HEK293T (cell line): Measurements from ENCODE around the gene PTGR1.

Experiments
- CTCF ChIA-PET: fragments of 350-600 bp; formaldehyde crosslinking; extraction: SDS; loops from one replicate; lab custom pipeline; 2021; ENCODE audit warnings: antibody characterized with exemption, inconsistent platforms; lab: Yijun Ruan, JAX
- POLR2A ChIA-PET: fragments of 350-600 bp; formaldehyde crosslinking; extraction: SDS; loops from one replicate; lab custom pipeline; 2020; ENCODE audit warnings: antibody characterized with exemption, inconsistent platforms; lab: Yijun Ruan, JAX
- DNase-seq: peaks from one replicate; pipeline ENCODE4 v3.0.0; 2012; ENCODE audit warnings: mixed read lengths; ENCODE audit errors: extremely low spot score
- ARNT ChIP-seq: fragments of 450-650 bp; IDR thresholded peaks from 2 replicates; pipeline ENCODE4 v1.6.1; 2017; ENCODE audit warnings: mild to moderate bottlenecking
- BHLHE40 ChIP-seq: fragments of 450-650 bp; IDR thresholded peaks from 2 replicates; pipeline ENCODE4 v1.6.1; 2016; ENCODE audit warnings: mild to moderate bottlenecking, moderate library complexity, borderline replicate concordance
- CTBP1 ChIP-seq: fragments of 450-650 bp; IDR thresholded peaks from 2 replicates; pipeline ENCODE4 v1.6.1; 2016; ENCODE audit warnings: borderline replicate concordance
- ELF4 ChIP-seq: fragments of 450-650 bp; IDR thresholded peaks from 2 replicates; pipeline ENCODE4 v1.6.1; 2017; ENCODE audit warnings: antibody characterized with exemption
- FOXA1 ChIP-seq: fragments of 450-650 bp; IDR thresholded peaks from 2 replicates; pipeline ENCODE4 v1.6.1; 2016; ENCODE audit warnings: mild to moderate bottlenecking
- FOXK2 ChIP-seq: fragments of 450-650 bp; IDR thresholded peaks from 2 replicates; pipeline ENCODE4 v1.6.1; 2016; ENCODE audit warnings: mild to moderate bottlenecking
- FOXM1 ChIP-seq: fragments of 450-650 bp; IDR thresholded peaks from 2 replicates; pipeline ENCODE4 v1.6.1; 2017; ENCODE audit warnings: mild to moderate bottlenecking, borderline replicate concordance
- HDGF ChIP-seq: fragments of 450-650 bp; IDR thresholded peaks from 2 replicates; pipeline ENCODE4 v1.6.1; 2017; ENCODE audit warnings: antibody characterized with exemption, borderline replicate concordance
- L3MBTL2 ChIP-seq: fragments of 450-650 bp; conservative IDR thresholded peaks from 2 replicates; pipeline ENCODE4 v1.6.1; 2016; ENCODE audit warnings: mild to moderate bottlenecking
- LEF1 ChIP-seq: fragments of 450-650 bp; IDR thresholded peaks from 2 replicates; pipeline ENCODE4 v1.6.1; 2017; ENCODE audit warnings: mild to moderate bottlenecking, borderline replicate concordance
- NFRKB ChIP-seq: fragments of 450-650 bp; IDR thresholded peaks from 2 replicates; pipeline ENCODE4 v1.6.1; 2016; ENCODE audit warnings: mild to moderate bottlenecking, moderate library complexity
- PKNOX1 ChIP-seq: fragments of 450-650 bp; IDR thresholded peaks from 2 replicates; pipeline ENCODE4 v1.6.1; 2016
- SP1 ChIP-seq: fragments of 450-650 bp; IDR thresholded peaks from 2 replicates; pipeline ENCODE4 v1.6.1; 2017
- SUZ12 ChIP-seq: fragments of 450-650 bp; IDR thresholded peaks from 2 replicates; pipeline ENCODE4 v1.6.1; 2016; ENCODE audit warnings: mild to moderate bottlenecking
- TARDBP ChIP-seq: fragments of 450-650 bp; IDR thresholded peaks from 2 replicates; pipeline ENCODE4 v1.6.1; 2016
- ZNF384 ChIP-seq: fragments of 450-650 bp; IDR thresholded peaks from 2 replicates; pipeline ENCODE4 v1.6.1; 2016

The PTGR1 gene

GRCh38 chr9:111630964-111631213 lies 31.4 kb upstream of the PTGR1 start:
- TF ChIP-seq LEF1 (no peak), CTBP1 (peak; percentile 85; the same call in 1 of the 2 replicates), FOXM1 (no peak), HDGF (no peak), SP1 (no peak), NFRKB (no peak), L3MBTL2 (peak; percentile 56), ARNT (no peak)
- ChIA-PET CTCF (interaction anchor here (1.5 kb wide), 1 partner anchor 33 kb away, joined by 3 read pairs; no protein-coding TSS in a partner anchor), POLR2A (interaction anchor here (0.7 to 1.9 kb wide), 12 partner anchors 9 to 43 kb away, joined by 3 to 17 read pairs (median 4); partner anchors contain the start of genes GNG10 and PTGR1)
- no peak for DNase-seq

- no peak for TF ChIP-seq SP1
- no peak for TF ChIP-seq SUZ12
- no peak for TF ChIP-seq PKNOX1
- no peak for TF ChIP-seq ELF4
- no peak for TF ChIP-seq HDGF
- no peak for TF ChIP-seq FOXM1
- no peak for TF ChIP-seq FOXA1
- no peak for TF ChIP-seq ZNF384
- TF ChIP-seq NFRKB: no peak
- ChIA-PET POLR2A (interaction anchor here (0.9 to 1.9 kb wide), 10 partner anchors 9 to 44 kb away, joined by 3 to 17 read pairs (median 6); partner anchors contain the start of genes GNG10 and PTGR1), CTCF (interaction anchor here (1.5 kb wide), 1 partner anchor 32 kb away, joined by 3 read pairs; no protein-coding TSS in a partner anchor)
- DNase-seq: peak; percentile 22
Observed at GRCh38 chr9:111630182-111630963, 30.9 kb upstream of the PTGR1 start.

- ChIA-PET CTCF (no interaction called here), POLR2A (no interaction called here)
- TF ChIP-seq ARNT: no peak
- TF ChIP-seq FOXA1: no peak
- no peak for TF ChIP-seq CTBP1
- no peak for TF ChIP-seq PKNOX1
- no peak for TF ChIP-seq L3MBTL2
- no peak for TF ChIP-seq LEF1
- TF ChIP-seq TARDBP: no peak
- no peak for TF ChIP-seq FOXM1
- no peak for TF ChIP-seq SUZ12
- TF ChIP-seq SP1: no peak
- no peak for TF ChIP-seq NFRKB
- TF ChIP-seq ELF4: no peak
- no peak for TF ChIP-seq FOXK2
- no peak for TF ChIP-seq ZNF384
- TF ChIP-seq HDGF: no peak
- no peak for TF ChIP-seq BHLHE40
- DNase-seq: no peak
Observed at GRCh38 chr9:111628411-111628810, 29.0 kb upstream of the PTGR1 start.

GRCh38 chr9:111627260-111627963 lies 28.0 kb upstream of the PTGR1 start:
- no peak for TF ChIP-seq ZNF384
- no peak for DNase-seq
- ChIA-PET POLR2A (no interaction called here), CTCF (no interaction called here)

- ChIA-PET CTCF (no interaction called here), POLR2A (no interaction called here)
- DNase-seq: no peak
- no peak for TF ChIP-seq FOXK2
- TF ChIP-seq LEF1: no peak
- TF ChIP-seq SUZ12: no peak
- TF ChIP-seq ELF4: no peak
- TF ChIP-seq NFRKB: no peak
- no peak for TF ChIP-seq L3MBTL2
- no peak for TF ChIP-seq SP1
- no peak for TF ChIP-seq BHLHE40
- no peak for TF ChIP-seq ZNF384
- no peak for TF ChIP-seq TARDBP
- TF ChIP-seq CTBP1: no peak
- no peak for TF ChIP-seq FOXA1
- no peak for TF ChIP-seq HDGF
- no peak for TF ChIP-seq FOXM1
- no peak for TF ChIP-seq ARNT
- TF ChIP-seq PKNOX1: no peak
Observed at GRCh38 chr9:111622626-111623025, 23.2 kb upstream of the PTGR1 start.
